ENCODE results near the gene NUP37.
A peak's percentile ranks its signal among the peaks of the same experiment; 100 is the strongest.
"Not testable (repeated sequence)": the region's sequence is repeated elsewhere in the genome, so short reads cannot be mapped to it uniquely, and the experiment has no call there.

The NUP37 gene

GRCh38 chr12:102089228-102089835, 30.6 kb downstream of the NUP37 start:
- DNase-seq (ENCODE audit: low read depth), result not testable (repeated sequence)

DNA sequence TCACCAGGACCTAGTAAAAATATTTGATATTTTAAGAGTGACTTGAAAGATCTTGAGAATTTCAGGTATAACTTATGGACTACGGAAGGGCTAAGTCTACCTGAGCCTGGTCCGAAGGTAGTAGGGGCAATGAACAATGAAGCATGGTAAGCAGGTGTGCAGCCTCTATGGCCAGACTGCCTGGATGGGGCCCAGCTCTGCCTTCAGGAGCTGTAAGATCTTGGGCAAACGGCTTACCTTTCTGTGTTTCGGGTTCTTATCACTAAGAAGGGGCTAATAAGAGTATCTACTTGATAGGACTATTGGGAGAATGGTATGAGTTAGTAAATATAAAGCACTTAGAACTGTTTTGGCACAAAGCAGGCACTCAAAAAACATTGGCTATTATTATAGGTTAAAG, 39.1 kb downstream of the NUP37 start:
- no peak for DNase-seq (ENCODE audit: low read depth)

GRCh38 chr12:102072092-102072491, 47.8 kb downstream of the NUP37 start:
- not testable (repeated sequence) for DNase-seq (ENCODE audit: low read depth)

GRCh38 chr12:102069707-102070106, 50.2 kb downstream of the NUP37 start:
- DNase-seq (ENCODE audit: low read depth), result no peak

DNA sequence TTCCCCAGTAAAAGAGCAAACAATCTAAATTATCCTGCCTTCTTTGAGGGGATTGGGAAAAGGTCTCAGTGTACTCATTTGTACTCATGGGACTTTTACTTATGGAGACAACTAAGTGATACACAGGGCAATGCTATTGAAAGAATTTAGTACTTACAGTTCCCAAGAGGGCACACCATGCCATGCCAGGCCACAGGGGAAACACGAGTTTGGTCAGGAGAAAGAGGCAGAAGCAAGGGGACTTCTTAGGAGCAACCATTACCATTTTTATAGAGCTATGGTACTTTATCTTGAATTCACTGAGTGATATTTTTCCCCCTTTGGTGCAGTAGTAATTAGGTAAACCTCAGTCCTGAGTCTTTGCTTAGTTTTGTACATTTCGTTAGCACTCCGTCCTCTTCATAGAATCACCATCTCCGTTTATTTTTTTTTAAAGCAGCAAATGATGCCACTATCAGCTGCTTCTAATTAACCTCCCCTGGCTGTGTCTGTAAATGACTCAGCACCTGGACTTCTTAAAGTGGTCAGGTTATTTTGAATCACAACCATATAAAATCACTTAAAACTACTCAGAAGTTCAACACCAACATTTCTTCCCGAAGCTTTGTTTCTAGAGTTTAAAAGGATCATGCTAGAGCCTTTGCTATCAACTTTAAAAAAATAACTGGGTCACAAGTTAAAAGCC, 52.2 kb downstream of the NUP37 start:
- peak; percentile 29 for DNase-seq (ENCODE audit: low read depth)

GRCh38 chr12:102064476-102064875, 55.4 kb downstream of the NUP37 start:
- no peak for DNase-seq (ENCODE audit: low read depth)

DNA sequence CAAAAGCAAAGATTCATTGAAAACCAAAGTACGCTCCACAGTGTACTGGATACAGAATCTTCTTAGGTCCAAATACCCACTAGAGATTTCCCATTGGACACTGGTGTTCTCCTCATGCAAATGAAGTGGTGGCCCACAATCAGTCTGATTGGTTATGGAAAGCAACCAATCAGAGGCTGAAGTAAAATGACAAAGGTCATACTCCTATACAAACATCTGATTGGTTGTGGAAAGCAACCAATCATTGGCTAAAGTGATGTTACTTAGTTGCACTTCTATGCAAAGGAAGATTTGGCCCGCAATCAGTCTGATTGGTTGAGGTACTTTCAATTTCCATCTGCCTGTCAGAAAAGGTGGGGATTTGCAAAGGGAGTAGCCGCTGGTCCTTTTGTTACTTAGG, 56.8 kb downstream of the NUP37 start:
- no peak for DNase-seq (ENCODE audit: low read depth)

- no peak for DNase-seq (ENCODE audit: low read depth)
These were observed 57.5 kb downstream of the NUP37 start for GRCh38 chr12:102062419-102062806.

- DNase-seq (ENCODE audit: low read depth), result peak; percentile 77
These were observed 58.1 kb downstream of the NUP37 start, which contains the start of gene WASHC3 for GRCh38 chr12:102061560-102062418. TSS of gene WASHC3 (minus strand) at chr12:102061991. CDS start at chr12:102061962, 29 bp downstream.

- peak; percentile 6 for DNase-seq (ENCODE audit: low read depth)
These were observed 58.8 kb downstream of the NUP37 start for GRCh38 chr12:102061096-102061559.

GRCh38 chr12:102059343-102059742, 60.6 kb downstream of the NUP37 start:
- no peak for DNase-seq (ENCODE audit: low read depth)

GRCh38 chr12:102054345-102054744, 65.6 kb downstream of the NUP37 start:
- no peak for DNase-seq (ENCODE audit: low read depth)

GRCh38 chr12:102053062-102053349, 66.9 kb downstream of the NUP37 start:
- no peak for DNase-seq (ENCODE audit: low read depth)

- DNase-seq (ENCODE audit: low read depth), result no peak
These were observed 67.5 kb downstream of the NUP37 start for GRCh38 chr12:102052192-102053061.

GRCh38 chr12:102051431-102051965, 68.4 kb downstream of the NUP37 start:
- DNase-seq (ENCODE audit: low read depth), result no peak

DNA sequence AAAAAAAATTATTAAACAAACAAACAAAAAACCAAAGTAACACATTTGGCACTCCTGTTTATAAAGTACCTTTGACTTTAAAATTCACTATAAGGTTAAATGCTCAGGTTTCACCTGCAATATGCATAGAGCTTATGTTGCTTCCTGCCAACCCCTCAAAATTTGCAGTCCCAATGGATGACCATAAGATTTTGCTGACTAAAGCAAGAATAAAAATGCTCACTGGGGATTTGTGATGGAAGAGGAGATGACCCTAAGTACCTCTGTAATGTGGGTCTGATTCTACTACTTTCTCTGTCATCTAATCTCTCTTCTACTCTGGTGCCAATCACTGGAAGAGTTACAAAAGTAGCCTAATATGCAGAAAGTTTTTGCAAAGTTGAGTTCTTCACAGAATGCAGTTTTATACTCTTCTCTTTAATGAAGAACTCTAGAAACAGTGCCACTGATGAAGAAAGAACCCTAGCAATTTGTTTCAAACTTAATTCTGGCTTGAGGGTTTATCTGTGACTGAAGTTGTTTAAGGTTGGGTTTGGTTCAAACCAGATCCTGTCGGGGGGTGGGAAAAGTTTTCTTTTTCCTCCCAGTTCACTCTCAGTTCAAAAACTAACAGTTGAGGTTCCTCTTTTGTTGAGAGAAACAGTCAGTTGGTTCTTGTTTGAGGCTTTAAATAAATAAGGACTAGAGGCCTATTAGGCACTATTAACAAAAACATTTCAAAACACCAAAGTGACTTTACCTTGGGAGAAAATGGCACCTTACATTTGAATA, 69.1 kb downstream of the NUP37 start:
- no peak for DNase-seq (ENCODE audit: low read depth)

- no peak for DNase-seq (ENCODE audit: low read depth)
These were observed 76.0 kb downstream of the NUP37 start for GRCh38 chr12:102043928-102044327.

GRCh38 chr12:102033991-102034745, 85.7 kb downstream of the NUP37 start:
- no peak for DNase-seq (ENCODE audit: low read depth)

DNA sequence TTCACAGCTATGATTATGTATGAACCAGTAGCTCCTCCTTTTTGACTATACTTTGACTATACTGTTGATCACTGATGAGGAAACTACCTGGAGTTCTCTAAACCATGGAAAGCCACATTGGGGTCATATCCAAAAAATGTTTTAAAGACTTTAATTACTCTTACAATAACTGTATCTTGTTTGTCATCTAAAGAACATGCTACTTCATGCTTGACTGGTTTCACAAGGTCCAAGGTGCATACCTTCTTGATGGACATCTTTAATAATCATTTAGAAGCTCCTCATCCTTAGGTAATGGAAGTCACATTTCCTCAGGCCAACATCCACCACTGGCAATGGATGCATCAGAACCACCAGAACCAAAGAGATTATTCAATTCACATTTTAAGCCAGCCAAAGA, 88.1 kb downstream of the NUP37 start:
- DNase-seq (ENCODE audit: low read depth), result no peak

DNA sequence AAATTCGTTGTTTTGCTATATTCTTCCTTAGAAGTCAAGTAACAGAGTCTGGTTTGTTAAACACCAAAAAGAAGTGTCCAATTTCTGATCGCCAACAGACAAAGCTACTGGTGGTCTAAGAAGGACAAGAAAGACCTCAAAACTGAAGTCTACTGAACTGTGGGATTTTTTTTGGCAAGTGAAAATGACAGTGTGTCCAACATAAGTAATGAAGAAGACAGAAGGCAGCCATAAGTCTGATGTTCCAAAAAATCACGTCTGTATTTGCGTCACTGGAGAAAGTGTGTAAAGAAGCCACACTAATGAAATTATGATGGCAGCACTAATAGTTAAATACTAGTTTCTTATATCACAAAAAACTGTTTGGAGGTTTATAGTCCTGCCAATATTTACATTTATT, 90.8 kb downstream of the NUP37 start:
- DNase-seq (ENCODE audit: low read depth), result no peak
